Type B pancreatic cell (in vitro differentiated cells): ENCODE results near the gene HIP1. TPM values are rescaled to one million over a fixed set of nuclear protein-coding genes. Genes with fewer than 3 reads are reported as not detected.
A peak's percentile ranks its signal among the peaks of the same experiment; 100 is the strongest.
"Not testable (repeated sequence)": the region's sequence is repeated elsewhere in the genome, so short reads cannot be mapped to it uniquely, and the experiment has no call there.

Experiments used
- DNase-seq: peaks from one replicate; pipeline ENCODE4 v3.0.0; 2021; ENCODE audit warnings: mixed read lengths; ENCODE audit not compliant: unreplicated experiment; ENCODE audit errors: extremely low spot score
- H3K27ac Mint-ChIP-seq: 2 replicates; pipeline ENCODE4 v1.8.0; 2021; ENCODE audit warnings: mild to moderate bottlenecking, mixed read lengths
- H3K27me3 Mint-ChIP-seq: 2 replicates; pipeline ENCODE4 v1.8.0; 2021; ENCODE audit warnings: mixed read lengths
- H3K36me3 Mint-ChIP-seq: 2 replicates; pipeline ENCODE4 v1.8.0; 2021; ENCODE audit warnings: mixed read lengths
- H3K4me1 Mint-ChIP-seq: one replicate; pipeline ENCODE4 v1.8.0; 2021; ENCODE audit warnings: mixed read lengths; ENCODE audit not compliant: unreplicated experiment
- H3K4me3 Mint-ChIP-seq: 2 replicates; pipeline ENCODE4 v1.8.0; 2021; ENCODE audit warnings: mild to moderate bottlenecking, mixed read lengths
- H3K9me3 Mint-ChIP-seq: 2 replicates; pipeline ENCODE4 v1.8.0; 2021; ENCODE audit warnings: mixed read lengths
- total RNA-seq: library from RNA; stranded (reverse); gene quantifications from 2 replicates; pipeline ENCODE4 v1.2.1, GENCODE V29; 2021; ENCODE audit warnings: low replicate concordance
- TF ChIP-seq, protein P1 (sequence below): fragments of 200-600 bp; sonication (generic); conservative IDR thresholded peaks from 2 replicates; pipeline ENCODE4 v1.5.0; 2021; ENCODE audit warnings: antibody characterized with exemption, mild to moderate bottlenecking

The HIP1 gene
- total RNA-seq, 1 donor from 2014 or later, result 33.8 TPM

GRCh38 chr7:75567948-75568595, 170.7 kb downstream of the HIP1 start:
- Mint-ChIP-seq H3K27me3 (no peaks in the 10 kb centered on the region), H3K9me3 (no peaks in the 10 kb centered on the region), H3K36me3 (peaks cover 10% of the 10 kb centered on the region), H3K27ac (no peak overlapping the region), H3K4me1 (peaks cover 9% of the 10 kb centered on the region), H3K4me3 (no peak overlapping the region)
- TF ChIP-seq, protein P1, sequence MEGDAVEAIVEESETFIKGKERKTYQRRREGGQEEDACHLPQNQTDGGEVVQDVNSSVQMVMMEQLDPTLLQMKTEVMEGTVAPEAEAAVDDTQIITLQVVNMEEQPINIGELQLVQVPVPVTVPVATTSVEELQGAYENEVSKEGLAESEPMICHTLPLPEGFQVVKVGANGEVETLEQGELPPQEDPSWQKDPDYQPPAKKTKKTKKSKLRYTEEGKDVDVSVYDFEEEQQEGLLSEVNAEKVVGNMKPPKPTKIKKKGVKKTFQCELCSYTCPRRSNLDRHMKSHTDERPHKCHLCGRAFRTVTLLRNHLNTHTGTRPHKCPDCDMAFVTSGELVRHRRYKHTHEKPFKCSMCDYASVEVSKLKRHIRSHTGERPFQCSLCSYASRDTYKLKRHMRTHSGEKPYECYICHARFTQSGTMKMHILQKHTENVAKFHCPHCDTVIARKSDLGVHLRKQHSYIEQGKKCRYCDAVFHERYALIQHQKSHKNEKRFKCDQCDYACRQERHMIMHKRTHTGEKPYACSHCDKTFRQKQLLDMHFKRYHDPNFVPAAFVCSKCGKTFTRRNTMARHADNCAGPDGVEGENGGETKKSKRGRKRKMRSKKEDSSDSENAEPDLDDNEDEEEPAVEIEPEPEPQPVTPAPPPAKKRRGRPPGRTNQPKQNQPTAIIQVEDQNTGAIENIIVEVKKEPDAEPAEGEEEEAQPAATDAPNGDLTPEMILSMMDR, result no peak
- no peak for DNase-seq

GRCh38 chr7:75565132-75565837, 173.5 kb downstream of the HIP1 start:
- H3K27me3 Mint-ChIP-seq, result no peaks in the 10 kb centered on the region
- TF ChIP-seq, protein P1, result no peak
- peaks cover 9% of the 10 kb centered on the region for H3K4me1 Mint-ChIP-seq
- H3K36me3 Mint-ChIP-seq, result peaks cover 15% of the 10 kb centered on the region
- no peaks in the 10 kb centered on the region for H3K9me3 Mint-ChIP-seq
- H3K4me3 Mint-ChIP-seq, result peak overlapping the region; percentile 71
- DNase-seq, result peak; percentile 77
- H3K27ac Mint-ChIP-seq, result peak overlapping the region; percentile 90

DNA sequence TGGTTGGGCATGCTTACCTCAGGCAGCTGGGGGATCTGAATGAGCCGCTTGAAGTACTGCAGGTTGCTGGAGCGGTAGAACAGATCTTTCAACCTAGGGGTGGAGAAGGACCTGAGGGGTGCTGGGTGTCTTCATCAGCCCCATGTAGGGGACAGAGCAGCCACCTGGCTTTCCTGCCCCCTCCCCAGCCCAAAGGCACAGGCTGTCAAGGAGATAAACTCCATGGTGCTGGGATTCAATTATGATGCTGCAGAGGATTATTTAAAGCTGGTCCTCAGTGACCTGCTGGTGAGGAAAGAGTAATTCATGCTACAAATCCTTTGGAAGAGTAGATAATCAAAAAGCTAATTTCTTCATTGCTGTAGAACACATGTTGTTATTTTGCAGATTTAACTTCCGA, 175.6 kb downstream of the HIP1 start:
- DNase-seq, result no peak
- Mint-ChIP-seq H3K27ac (no peak overlapping the region), H3K27me3 (no peaks in the 10 kb centered on the region), H3K9me3 (no peaks in the 10 kb centered on the region), H3K4me1 (peaks cover 9% of the 10 kb centered on the region), H3K36me3 (peaks cover 11% of the 10 kb centered on the region), H3K4me3 (no peak overlapping the region)
- TF ChIP-seq, protein P1, result no peak

GRCh38 chr7:75559976-75560365, 178.8 kb downstream of the HIP1 start:
- Mint-ChIP-seq H3K9me3 (no peaks in the 10 kb centered on the region), H3K4me3 (no peak overlapping the region), H3K36me3 (peaks cover 12% of the 10 kb centered on the region), H3K4me1 (peaks cover 2% of the 10 kb centered on the region), H3K27ac (no peak overlapping the region), H3K27me3 (no peaks in the 10 kb centered on the region)
- TF ChIP-seq, protein P1, result no peak
- no peak for DNase-seq

DNA sequence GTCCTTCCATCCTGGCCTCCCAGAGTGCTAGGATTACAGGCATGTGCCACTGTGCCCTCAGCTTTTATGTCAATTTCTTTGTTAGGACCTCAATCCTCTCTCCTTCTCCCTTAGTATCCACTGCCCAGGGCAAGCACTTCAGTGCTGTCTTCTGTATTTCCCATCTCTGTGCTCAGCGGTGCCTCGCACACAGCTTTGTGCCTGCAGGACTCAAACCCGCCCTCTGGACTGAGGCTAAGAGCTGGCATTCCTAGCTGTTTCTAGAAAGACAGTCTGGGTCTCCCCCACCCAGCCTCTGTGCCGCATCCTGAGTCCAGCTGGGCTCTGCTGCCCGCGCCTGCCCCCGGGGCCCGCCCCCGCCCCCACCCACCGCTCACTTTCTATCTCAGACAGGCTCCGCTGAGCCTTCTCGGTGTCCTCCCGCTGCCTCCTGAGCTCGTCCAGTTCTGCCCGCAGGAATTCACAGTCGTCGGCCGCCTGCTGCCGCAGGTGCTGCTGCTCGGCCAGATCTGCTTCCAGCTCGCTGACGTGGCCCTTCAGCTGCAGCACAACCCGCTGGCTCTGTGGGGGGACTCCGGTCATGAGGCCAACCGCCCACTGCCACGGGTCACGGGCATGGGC, 179.3 kb downstream of the HIP1 start:
- no peak overlapping the region for H3K27ac Mint-ChIP-seq
- no peaks in the 10 kb centered on the region for H3K4me1 Mint-ChIP-seq
- no peaks in the 10 kb centered on the region for H3K27me3 Mint-ChIP-seq
- H3K36me3 Mint-ChIP-seq, result peaks cover 12% of the 10 kb centered on the region
- TF ChIP-seq, protein P1, result no peak
- H3K9me3 Mint-ChIP-seq, result no peaks in the 10 kb centered on the region
- H3K4me3 Mint-ChIP-seq, result no peak overlapping the region
- DNase-seq, result no peak

DNA sequence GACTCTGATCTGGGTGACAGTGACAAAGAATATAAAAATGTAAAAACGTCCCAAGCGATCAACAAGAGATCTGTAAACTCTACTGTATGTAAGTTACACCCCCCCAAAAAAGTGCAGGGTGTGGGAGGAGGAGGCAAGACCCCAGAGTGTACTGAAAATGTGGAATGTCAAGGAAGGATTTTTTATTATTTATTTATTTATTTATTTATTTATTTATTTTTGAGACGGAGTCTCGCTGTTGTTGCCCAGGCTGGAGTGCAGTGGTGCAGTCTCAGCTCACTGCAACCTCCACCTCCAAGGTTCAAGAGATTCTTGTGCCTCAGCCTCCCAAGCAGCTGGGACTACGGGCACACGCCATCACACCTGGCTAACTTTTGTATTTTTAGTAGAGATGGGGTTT, 181.9 kb downstream of the HIP1 start:
- not testable (repeated sequence) for H3K27me3 Mint-ChIP-seq, H3K4me3 Mint-ChIP-seq, H3K27ac Mint-ChIP-seq, H3K9me3 Mint-ChIP-seq, H3K4me1 Mint-ChIP-seq, DNase-seq
- H3K36me3 Mint-ChIP-seq, result peaks cover 10% of the 10 kb centered on the region
